KMS-11 (cell line): ENCODE measurements around the gene KLHL11.
A peak's percentile ranks its signal among the peaks of the same experiment; 100 is the strongest.

Source experiments
- H2AFZ ChIP-seq: fragments of 200-600 bp; sonication (generic); 2 replicates; pipeline ENCODE4 v1.6.1; 2016; ENCODE audit warnings: antibody characterized with exemption, mixed run types, low read depth
- H3K27ac ChIP-seq: fragments of 200-600 bp; sonication (generic); 2 replicates; pipeline ENCODE4 v1.6.1; 2016; ENCODE audit warnings: mild to moderate bottlenecking, mixed run types
- H3K27me3 ChIP-seq: fragments of 200-600 bp; sonication (generic); 2 replicates; pipeline ENCODE4 v1.6.1; 2017; ENCODE audit warnings: mild to moderate bottlenecking, low read depth, mixed run types, moderate library complexity; ENCODE audit not compliant: insufficient read depth
- H3K36me3 ChIP-seq: fragments of 200-600 bp; sonication (generic); 2 replicates; pipeline ENCODE4 v1.6.1; 2017; ENCODE audit warnings: mild to moderate bottlenecking, mixed run types; ENCODE audit not compliant: insufficient read depth
- H3K4me1 ChIP-seq: fragments of 200-600 bp; sonication (generic); 2 replicates; pipeline ENCODE4 v1.6.1; 2016; ENCODE audit warnings: mild to moderate bottlenecking, low read depth, mixed run types; ENCODE audit not compliant: poor library complexity, severe bottlenecking
- H3K4me2 ChIP-seq: fragments of 200-600 bp; sonication (generic); 2 replicates; pipeline ENCODE4 v1.7.0; 2016; ENCODE audit warnings: mild to moderate bottlenecking, mixed run types
- H3K4me3 ChIP-seq: fragments of 200-600 bp; sonication (generic); IDR thresholded peaks from 2 replicates; pipeline ENCODE4 v1.6.1; 2017; ENCODE audit warnings: low read depth, low read length, mixed read lengths; ENCODE audit not compliant: insufficient read depth
- H3K79me2 ChIP-seq: fragments of 200-600 bp; sonication (generic); 2 replicates; pipeline ENCODE4 v1.6.1; 2016; ENCODE audit warnings: low read depth, mixed run types; ENCODE audit not compliant: insufficient read depth
- H3K9ac ChIP-seq: fragments of 200-600 bp; sonication (generic); 2 replicates; pipeline ENCODE4 v1.6.1; 2016; ENCODE audit warnings: mild to moderate bottlenecking, mixed run types
- H4K20me1 ChIP-seq: fragments of 200-600 bp; sonication (generic); 2 replicates; pipeline ENCODE4 v1.6.1; 2016; ENCODE audit warnings: mild to moderate bottlenecking, mixed run types; ENCODE audit not compliant: insufficient read depth
- CTCF ChIP-seq: fragments of 200-600 bp; sonication (generic); conservative IDR thresholded peaks from 2 replicates; pipeline ENCODE4 v1.6.1; 2017; ENCODE audit warnings: low read depth, mild to moderate bottlenecking, antibody characterized with exemption, low read length, moderate library complexity, mixed read lengths

Gene KLHL11

DNA sequence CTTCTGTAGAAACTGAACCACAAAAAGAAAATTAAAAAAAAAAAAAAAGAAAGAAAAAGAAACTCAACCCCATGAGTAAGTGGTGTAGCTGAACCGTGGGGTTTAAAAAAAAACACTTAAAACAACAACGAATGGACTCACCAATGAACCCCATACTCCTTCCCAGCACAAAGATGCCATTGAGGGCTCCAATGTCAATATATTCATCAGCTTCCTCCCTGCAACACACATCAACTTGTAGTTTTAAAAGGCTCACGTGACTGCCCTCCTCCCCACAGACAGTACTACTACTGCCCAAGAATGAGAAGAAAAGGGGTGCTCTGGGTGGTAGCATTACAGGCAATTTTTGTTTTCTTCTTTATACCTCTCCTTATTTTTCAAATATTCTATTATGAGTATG lies 3.3 kb upstream of the KLHL11 start:
- no peak overlapping the region for H3K4me3 ChIP-seq
- no peak overlapping the region for H2AFZ ChIP-seq
- no peak overlapping the region for H3K9ac ChIP-seq
- TF ChIP-seq CTCF: no peak
- peaks cover 7% of the 10 kb centered on the region for H3K4me1 ChIP-seq
- H3K36me3 ChIP-seq: no peaks in the 10 kb centered on the region; the same call in 1 of the 2 replicates
- H3K4me2 ChIP-seq: no peak overlapping the region
- H3K27ac ChIP-seq: no peak overlapping the region
- H3K79me2 ChIP-seq: peaks cover 14% of the 10 kb centered on the region
- no peaks in the 10 kb centered on the region for H4K20me1 ChIP-seq
- no peaks in the 10 kb centered on the region for H3K27me3 ChIP-seq

DNA sequence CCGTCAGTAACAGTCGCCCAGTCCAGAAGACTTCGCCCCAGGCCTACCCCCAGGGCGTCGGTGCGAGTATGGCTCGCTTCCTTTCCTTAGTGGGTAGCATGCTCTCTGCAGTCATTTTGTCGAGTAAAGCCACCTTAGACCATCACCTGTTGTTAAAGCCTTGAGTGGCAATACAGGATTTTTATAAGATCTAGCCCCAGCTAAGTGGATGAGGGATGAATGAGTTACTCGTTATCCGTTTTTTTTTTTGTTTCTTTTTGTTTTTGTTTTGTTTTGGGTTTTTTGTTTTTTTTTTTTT lies 322 bp upstream of the KLHL11 start:
- H4K20me1 ChIP-seq: 0 out of 2 replicates have a peak, but pooled peaks cover 5% of the 10 kb centered on the region
- no peak overlapping the region for H3K4me3 ChIP-seq
- peaks cover 45% of the 10 kb centered on the region for H3K79me2 ChIP-seq
- H3K9ac ChIP-seq: peak overlapping the region; percentile 90; the same call in 1 of the 2 replicates
- no peak overlapping the region; the same call in 1 of the 2 replicates for H3K27ac ChIP-seq
- no peaks in the 10 kb centered on the region; the same call in 1 of the 2 replicates for H3K36me3 ChIP-seq
- peak overlapping the region; percentile 43; the same call in 1 of the 2 replicates for H2AFZ ChIP-seq
- H3K4me1 ChIP-seq: peaks cover 18% of the 10 kb centered on the region
- peak overlapping the region; percentile 58 for H3K4me2 ChIP-seq
- no peak for TF ChIP-seq CTCF
- no peaks in the 10 kb centered on the region for H3K27me3 ChIP-seq

- Histone ChIP-seq H3K9ac (peak overlapping the region; percentile 90), H3K36me3 (no peaks in the 10 kb centered on the region), H2AFZ (peak overlapping the region; percentile 88), H3K4me3 (no peak overlapping the region), H3K4me2 (peak overlapping the region; percentile 91), H3K27me3 (no peaks in the 10 kb centered on the region), H3K4me1 (peaks cover 18% of the 10 kb centered on the region), H4K20me1 (0 out of 2 replicates have a peak, but pooled peaks cover 5% of the 10 kb centered on the region), H3K27ac (peak overlapping the region; percentile 81), H3K79me2 (peaks cover 55% of the 10 kb centered on the region)
- TF ChIP-seq CTCF: no peak
Observed at GRCh38 chr17:41864498-41864835, 756 bp downstream of the KLHL11 start.

- no peak for TF ChIP-seq CTCF
- Histone ChIP-seq H3K9ac (no peak overlapping the region), H3K79me2 (peaks cover 67% of the 10 kb centered on the region), H3K27ac (no peak overlapping the region), H3K36me3 (no peaks in the 10 kb centered on the region), H4K20me1 (0 out of 2 replicates have a peak, but pooled peaks cover 5% of the 10 kb centered on the region), H3K4me3 (no peak overlapping the region), H2AFZ (no peak overlapping the region), H3K27me3 (no peaks in the 10 kb centered on the region), H3K4me2 (peak overlapping the region; percentile 91), H3K4me1 (peaks cover 18% of the 10 kb centered on the region)
Observed at GRCh38 chr17:41863074-41863848, 2.0 kb downstream of the KLHL11 start.
